Ectodermal cell (in vitro differentiated cells): ENCODE data around the gene FARSB.
A peak's percentile ranks its signal among the peaks of the same experiment; 100 is the strongest.
"Not testable (repeated sequence)": the region's sequence is repeated elsewhere in the genome, so short reads cannot be mapped to it uniquely, and the experiment has no call there.

Experiments
- H3K27ac ChIP-seq: 2 replicates; pipeline ENCODE4 v1.7.0; 2013; ENCODE audit warnings: mild to moderate bottlenecking, low read depth, low read length; ENCODE audit not compliant: insufficient read depth, poor library complexity, severe bottlenecking
- H3K27me3 ChIP-seq: 2 replicates; pipeline ENCODE4 v1.7.0; 2013; ENCODE audit warnings: mild to moderate bottlenecking, low read length; ENCODE audit not compliant: insufficient read depth, control insufficient read depth, poor library complexity, severe bottlenecking
- H3K36me3 ChIP-seq: one replicate; pipeline ENCODE4 v1.7.0; 2013; ENCODE audit warnings: low read length; ENCODE audit not compliant: control insufficient read depth, insufficient read depth
- H3K4me1 ChIP-seq: one replicate; pipeline ENCODE4 v1.7.0; 2013; ENCODE audit warnings: low read length; ENCODE audit not compliant: control insufficient read depth, insufficient read depth
- H3K4me3 ChIP-seq: 2 replicates; pipeline ENCODE4 v1.7.0; 2013; ENCODE audit warnings: low read depth, low read length, control low read depth; ENCODE audit not compliant: insufficient read depth
- H3K9me3 ChIP-seq: 2 replicates; pipeline ENCODE4 v1.7.0; 2013; ENCODE audit warnings: mild to moderate bottlenecking, low read length, moderate library complexity; ENCODE audit not compliant: control insufficient read depth
- WGBS, 2 experiments: methylation state at CpG; one replicate each; pipeline ENCODE4 v1.1.7; 2013; ENCODE audit warnings: missing lambda C conversion rate in 2 of 2; 5-methylcytosine and 5-hydroxymethylcytosine counted together

The FARSB gene

DNA sequence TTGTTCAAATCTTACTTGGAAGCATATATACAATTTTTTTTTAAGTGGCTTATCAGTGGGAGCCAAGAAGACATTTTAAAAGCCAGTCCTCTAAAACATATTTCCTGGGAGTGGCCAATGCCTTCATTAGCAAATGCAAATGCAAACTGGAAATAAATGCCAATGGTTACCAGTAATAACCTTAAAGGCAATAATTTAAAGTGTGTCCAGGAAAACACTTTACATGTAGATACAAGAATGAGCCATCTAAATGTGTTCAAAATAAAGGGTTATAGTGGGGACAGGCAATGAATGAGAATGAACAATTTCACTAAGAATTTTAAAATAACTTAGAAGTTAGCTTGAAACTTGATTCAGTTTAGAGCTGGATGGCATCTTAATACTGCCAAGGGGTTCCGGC is 64.2 kb downstream of the FARSB start:
- Histone ChIP-seq H3K36me3 (no peaks in the 10 kb centered on the region), H3K4me1 (no peaks in the 10 kb centered on the region), H3K4me3 (no peak overlapping the region), H3K27me3 (no peaks in the 10 kb centered on the region), H3K27ac (no peak overlapping the region), H3K9me3 (no peaks in the 10 kb centered on the region)
- 93 to 97% methylated on average over 1 of the region's 1 CpG for WGBS, 2 experiments

GRCh38 chr2:222584589-222584988 is 71.3 kb downstream of the FARSB start:
- H3K4me1 ChIP-seq, H3K27me3 ChIP-seq, H3K27ac ChIP-seq, H3K36me3 ChIP-seq, H3K4me3 ChIP-seq, H3K9me3 ChIP-seq: not testable (repeated sequence)
- WGBS, 2 experiments, result 94 to 97% methylated on average over 8 of the region's 8 CpGs

GRCh38 chr2:222582928-222583327 is 73.0 kb downstream of the FARSB start:
- H3K27me3 ChIP-seq, result no peaks in the 10 kb centered on the region
- H3K36me3 ChIP-seq, result peaks cover 8% of the 10 kb centered on the region
- H3K4me1 ChIP-seq, result peaks cover 8% of the 10 kb centered on the region
- H3K27ac ChIP-seq, result no peak overlapping the region
- no peak overlapping the region for H3K4me3 ChIP-seq
- H3K9me3 ChIP-seq, result no peaks in the 10 kb centered on the region

DNA sequence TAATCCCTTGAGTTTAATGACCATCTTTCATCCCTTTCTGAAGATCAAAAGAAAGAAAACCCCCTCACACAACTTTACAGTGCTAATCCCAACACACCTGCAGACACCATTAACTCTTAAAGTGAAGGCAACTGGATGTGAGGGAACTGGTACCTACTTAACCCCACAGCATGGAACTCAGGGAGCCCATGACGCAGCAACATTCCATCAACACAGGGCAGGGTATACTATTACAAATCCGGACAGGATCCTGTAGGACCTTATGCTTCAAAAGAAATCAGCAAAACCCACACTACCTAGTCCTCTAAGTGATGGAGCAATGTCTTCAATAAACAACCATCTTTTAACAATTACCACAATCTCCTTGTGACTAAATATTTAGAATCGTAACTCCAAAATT is 78.6 kb downstream of the FARSB start:
- WGBS, 2 experiments, result 47 to 55% methylated on average over 2 of the region's 3 CpGs
- H3K4me3 ChIP-seq, result no peak overlapping the region

DNA sequence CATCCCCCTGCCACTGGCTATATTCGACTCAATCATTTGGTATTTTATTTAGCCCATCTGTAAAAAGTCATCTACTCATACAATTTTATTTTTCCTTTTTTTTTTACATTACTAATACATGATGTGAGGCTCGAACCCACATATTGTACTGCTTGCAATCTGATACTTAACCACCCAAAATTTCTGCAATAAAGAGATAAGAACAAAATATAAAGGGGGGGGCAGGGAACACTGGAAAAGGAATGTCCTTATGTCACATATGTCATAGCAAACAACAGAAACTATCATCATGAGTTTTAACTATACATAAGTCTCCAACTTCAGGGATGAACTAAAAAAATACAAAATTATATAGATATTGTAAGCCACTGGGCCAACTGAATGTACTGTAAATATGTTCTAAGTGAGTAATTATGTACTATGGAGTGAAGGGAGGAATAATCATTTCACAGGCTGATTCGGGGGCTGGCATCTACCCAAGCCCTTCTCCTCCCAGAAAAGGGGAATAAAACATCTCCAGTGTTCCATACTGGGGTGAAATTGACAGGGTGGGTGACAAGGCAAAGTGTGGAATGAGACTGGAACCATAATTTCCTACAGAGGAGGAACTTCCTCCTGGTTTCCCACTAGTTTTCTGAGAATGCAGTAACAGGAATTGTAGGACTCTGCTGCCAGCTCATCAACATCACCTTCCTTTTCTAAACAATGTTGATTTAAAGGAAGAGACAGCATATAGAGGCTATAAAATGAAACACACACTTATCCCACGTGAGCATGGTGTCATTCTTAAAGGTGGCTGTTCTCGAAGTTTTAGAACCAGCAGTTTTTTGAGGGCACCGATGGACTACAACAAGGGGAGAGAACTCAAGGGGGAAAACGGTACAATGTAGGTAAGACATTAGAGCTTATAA is 79.5 kb downstream of the FARSB start:
- Histone ChIP-seq H3K36me3 (no peaks in the 10 kb centered on the region), H3K27ac (no peak overlapping the region), H3K9me3 (no peaks in the 10 kb centered on the region), H3K4me3 (no peak overlapping the region), H3K4me1 (peaks cover 33% of the 10 kb centered on the region), H3K27me3 (no peaks in the 10 kb centered on the region)
- 87 to 92% methylated on average over 7 of the region's 7 CpGs for WGBS, 2 experiments

More for the DNA sequence above, 78.6 kb downstream of the FARSB start:
- Histone ChIP-seq H3K27ac (no peak overlapping the region), H3K36me3 (no peaks in the 10 kb centered on the region), H3K9me3 (no peaks in the 10 kb centered on the region), H3K4me1 (peaks cover 27% of the 10 kb centered on the region), H3K27me3 (no peaks in the 10 kb centered on the region)

DNA sequence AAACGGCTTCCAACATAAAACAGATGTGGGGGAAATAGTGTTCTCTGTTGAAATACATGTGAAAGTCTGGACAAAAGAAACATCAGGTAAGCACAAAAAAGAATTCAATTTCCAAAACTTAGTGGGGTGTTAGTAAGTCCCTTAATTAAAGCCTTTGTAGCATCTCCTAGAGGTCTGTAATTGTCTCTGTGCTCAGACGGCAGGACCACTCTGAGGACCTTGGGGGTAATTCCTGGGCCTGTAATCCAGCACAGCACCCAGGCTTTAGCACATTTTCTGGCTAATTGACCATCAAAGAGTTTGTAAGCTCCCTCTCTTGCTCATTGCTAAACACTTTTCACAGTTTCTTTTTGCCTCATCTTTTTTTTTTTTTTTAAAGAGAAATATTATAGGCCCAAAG is 80.3 kb downstream of the FARSB start:
- 28 to 40% methylated on average over 2 of the region's 2 CpGs for WGBS, 2 experiments
- Histone ChIP-seq H3K36me3 (no peaks in the 10 kb centered on the region), H3K27me3 (no peaks in the 10 kb centered on the region), H3K4me3 (no peak overlapping the region), H3K9me3 (no peaks in the 10 kb centered on the region), H3K4me1 (peaks cover 35% of the 10 kb centered on the region), H3K27ac (peak overlapping the region; percentile 45)

DNA sequence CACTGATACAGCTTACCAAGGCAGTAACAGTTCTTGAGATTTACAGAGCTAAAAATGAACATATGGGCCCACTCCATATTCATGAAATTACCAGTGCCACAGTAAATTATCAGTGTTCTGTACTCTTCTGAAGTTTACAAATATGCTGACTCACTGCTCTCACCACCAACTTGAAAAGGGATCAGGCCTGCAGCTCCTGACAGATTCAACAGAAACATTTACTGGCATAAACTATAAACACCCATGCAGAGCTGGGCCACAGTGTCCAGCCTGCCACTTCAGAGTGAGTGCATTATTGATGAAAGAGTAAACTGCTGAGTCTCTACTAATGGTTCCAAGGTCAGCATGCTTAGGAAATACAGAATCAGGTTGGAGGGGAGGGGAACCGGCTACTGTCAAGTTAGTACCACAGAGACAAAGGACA is 83.1 kb downstream of the FARSB start:
- H3K4me3 ChIP-seq, result no peak overlapping the region
- no peaks in the 10 kb centered on the region for H3K27me3 ChIP-seq
- H3K9me3 ChIP-seq, result no peaks in the 10 kb centered on the region
- peaks cover 31% of the 10 kb centered on the region for H3K4me1 ChIP-seq
- WGBS, 2 experiments, result 100% methylated on average over 1 of the region's 1 CpG
- H3K36me3 ChIP-seq, result no peaks in the 10 kb centered on the region
- H3K27ac ChIP-seq, result no peak overlapping the region

DNA sequence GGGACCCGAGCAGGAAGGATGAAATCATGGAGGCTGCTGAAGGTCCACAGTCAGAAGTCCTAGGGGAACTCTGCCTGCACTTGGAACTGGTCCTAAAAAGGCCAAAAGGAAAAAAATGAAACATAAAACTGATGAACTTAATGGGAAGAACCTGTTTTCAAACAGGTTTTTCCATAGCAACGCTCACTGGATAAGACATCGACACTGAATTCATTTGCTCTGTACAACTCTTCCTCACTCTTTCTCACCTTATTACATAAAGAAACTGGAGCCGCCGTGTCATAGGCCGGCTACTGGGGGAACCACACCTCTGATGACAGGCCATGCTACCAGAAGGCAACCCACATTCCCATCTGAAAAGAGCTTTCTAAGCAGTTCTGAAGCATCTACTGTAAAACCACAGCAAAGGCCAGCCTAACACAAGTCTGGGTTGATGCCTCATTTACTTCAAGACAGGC is 83.6 kb downstream of the FARSB start:
- Histone ChIP-seq H3K27ac (no peak overlapping the region), H3K36me3 (no peaks in the 10 kb centered on the region), H3K9me3 (no peaks in the 10 kb centered on the region), H3K27me3 (no peaks in the 10 kb centered on the region), H3K4me1 (peaks cover 31% of the 10 kb centered on the region), H3K4me3 (no peak overlapping the region)
- WGBS, 2 experiments, result 95 to 96% methylated on average over 6 of the region's 6 CpGs

- H3K4me3 ChIP-seq, result no peak overlapping the region
- no peak overlapping the region for H3K27ac ChIP-seq
- peaks cover 15% of the 10 kb centered on the region for H3K4me1 ChIP-seq
- no peaks in the 10 kb centered on the region for H3K27me3 ChIP-seq
- H3K36me3 ChIP-seq, result no peaks in the 10 kb centered on the region
- H3K9me3 ChIP-seq, result no peaks in the 10 kb centered on the region
- 100% methylated on average over 1 of the region's 1 CpG for whole genome bisulfite sequencing, 2 experiments
Measured at GRCh38 chr2:222569826-222570225, 86.1 kb downstream of the FARSB start.

- H3K4me3 ChIP-seq, result no peak overlapping the region
- WGBS, 2 experiments, result 84 to 90% methylated on average over 4 of the region's 4 CpGs
Measured at GRCh38 chr2:222568865-222569264, 87.0 kb downstream of the FARSB start.

More at GRCh38 chr2:222568865-222569264, 87.0 kb downstream of the FARSB start:
- Histone ChIP-seq H3K36me3 (no peaks in the 10 kb centered on the region), H3K4me1 (peaks cover 11% of the 10 kb centered on the region), H3K9me3 (no peaks in the 10 kb centered on the region), H3K27me3 (no peaks in the 10 kb centered on the region), H3K27ac (no peak overlapping the region)
